ENCODE results near the gene TNS3. TPM values are rescaled to one million over a fixed set of nuclear protein-coding genes. Genes with fewer than 3 reads are reported as not detected.

Gene TNS3
- total RNA-seq, 1 donor from 2014 or later = 120 TPM

- H3K36me3 Mint-ChIP-seq (ENCODE audit: insufficient read depth) = peaks cover 11% of the 10 kb centered on the region
- DNase-seq (ENCODE audit: low spot score, unreplicated experiment) = no peak
- no peak for TF ChIP-seq CTCF (IDR thresholded peaks at IDR 0.05; ENCODE audit: unreplicated experiment)
- no peaks in the 10 kb centered on the region for H3K27me3 Mint-ChIP-seq
- H3K27ac Mint-ChIP-seq = no peak overlapping the region
- H3K4me3 Mint-ChIP-seq (ENCODE audit: low read depth) = no peak overlapping the region
- H3K4me1 Mint-ChIP-seq (ENCODE audit: low read depth) = peaks cover under 1% of the 10 kb centered on the region
- H3K9me3 Mint-ChIP-seq (ENCODE audit: low read depth) = no peaks in the 10 kb centered on the region
These were observed 215.0 kb downstream of the TNS3 start for GRCh38 chr7:47366960-47367359.

GRCh38 chr7:47366211-47366610 is 215.7 kb downstream of the TNS3 start:
- peaks cover 11% of the 10 kb centered on the region for H3K36me3 Mint-ChIP-seq (ENCODE audit: insufficient read depth)
- no peak for DNase-seq (ENCODE audit: low spot score, unreplicated experiment)
- no peak for TF ChIP-seq CTCF (IDR thresholded peaks at IDR 0.05; ENCODE audit: unreplicated experiment)
- no peaks in the 10 kb centered on the region for H3K9me3 Mint-ChIP-seq (ENCODE audit: low read depth)
- no peaks in the 10 kb centered on the region for H3K27me3 Mint-ChIP-seq
- H3K4me3 Mint-ChIP-seq (ENCODE audit: low read depth) = no peak overlapping the region
- no peaks in the 10 kb centered on the region for H3K4me1 Mint-ChIP-seq (ENCODE audit: low read depth)
- no peak overlapping the region for H3K27ac Mint-ChIP-seq

- no peak for DNase-seq (ENCODE audit: low spot score, unreplicated experiment)
- Mint-ChIP-seq H3K4me3 (ENCODE audit: low read depth) (no peak overlapping the region), H3K36me3 (ENCODE audit: insufficient read depth) (peaks cover 8% of the 10 kb centered on the region), H3K27me3 (no peaks in the 10 kb centered on the region), H3K27ac (no peak overlapping the region), H3K9me3 (ENCODE audit: low read depth) (no peaks in the 10 kb centered on the region), H3K4me1 (ENCODE audit: low read depth) (peaks cover 2% of the 10 kb centered on the region)
- no peak for TF ChIP-seq CTCF (IDR thresholded peaks at IDR 0.05; ENCODE audit: unreplicated experiment)
These were observed 218.9 kb downstream of the TNS3 start for GRCh38 chr7:47362984-47363383.

GRCh38 chr7:47361746-47362215 is 220.1 kb downstream of the TNS3 start:
- no peaks in the 10 kb centered on the region for H3K9me3 Mint-ChIP-seq (ENCODE audit: low read depth)
- peaks cover 11% of the 10 kb centered on the region for H3K4me1 Mint-ChIP-seq (ENCODE audit: low read depth)
- H3K4me3 Mint-ChIP-seq (ENCODE audit: low read depth) = no peak overlapping the region
- no peaks in the 10 kb centered on the region for H3K27me3 Mint-ChIP-seq
- DNase-seq (ENCODE audit: low spot score, unreplicated experiment) = no peak
- no peak for TF ChIP-seq CTCF (IDR thresholded peaks at IDR 0.05; ENCODE audit: unreplicated experiment)
- H3K36me3 Mint-ChIP-seq (ENCODE audit: insufficient read depth) = peaks cover 3% of the 10 kb centered on the region
- H3K27ac Mint-ChIP-seq = peak overlapping the region; percentile 44

- peaks cover 3% of the 10 kb centered on the region for H3K36me3 Mint-ChIP-seq (ENCODE audit: insufficient read depth)
- no peak for TF ChIP-seq CTCF (IDR thresholded peaks at IDR 0.05; ENCODE audit: unreplicated experiment)
- H3K4me1 Mint-ChIP-seq (ENCODE audit: low read depth) = peaks cover 11% of the 10 kb centered on the region
- no peaks in the 10 kb centered on the region for H3K9me3 Mint-ChIP-seq (ENCODE audit: low read depth)
- peak overlapping the region; percentile 44 for H3K27ac Mint-ChIP-seq
- no peak for DNase-seq (ENCODE audit: low spot score, unreplicated experiment)
- H3K27me3 Mint-ChIP-seq = no peaks in the 10 kb centered on the region
- H3K4me3 Mint-ChIP-seq (ENCODE audit: low read depth) = no peak overlapping the region
These were observed 220.7 kb downstream of the TNS3 start for GRCh38 chr7:47361236-47361635.

Data from progenitor cell of endocrine pancreas (in vitro differentiated cells).